GM18502 (cell line): ENCODE results near the gene PLEKHF1.

ENCODE experiments used
- ATAC-seq: cut with Tn5 transposase; IDR thresholded peaks from one replicate; pipeline ENCODE4 v1.9.1; 2021; ENCODE audit warnings: mild to moderate bottlenecking; ENCODE audit not compliant: unreplicated experiment, poor library complexity

PLEKHF1 gene

GRCh38 chr19:29676586-29676985, 11.3 kb downstream of the PLEKHF1 start:
- ATAC-seq, result no peak

- ATAC-seq, result no peak
Measured at GRCh38 chr19:29677001-29677817, 11.9 kb downstream of the PLEKHF1 start.

GRCh38 chr19:29678484-29679106, 13.3 kb downstream of the PLEKHF1 start:
- no peak for ATAC-seq

- ATAC-seq, result no peak
Measured at GRCh38 chr19:29679598-29680210, 14.4 kb downstream of the PLEKHF1 start.

- ATAC-seq, result peak; percentile 79
Measured at GRCh38 chr19:29680447-29680846, 15.2 kb downstream of the PLEKHF1 start.

- ATAC-seq, result peak; percentile 11
Measured at GRCh38 chr19:29680937-29681336, 15.7 kb downstream of the PLEKHF1 start.

GRCh38 chr19:29681422-29682235, 16.4 kb downstream of the PLEKHF1 start:
- no peak for ATAC-seq

GRCh38 chr19:29682236-29682895, 17.1 kb downstream of the PLEKHF1 start:
- no peak for ATAC-seq

- ATAC-seq, result no peak
Measured at GRCh38 chr19:29683009-29683408, 17.7 kb downstream of the PLEKHF1 start.

GRCh38 chr19:29685326-29685725, 20.1 kb downstream of the PLEKHF1 start:
- no peak for ATAC-seq

GRCh38 chr19:29686285-29686805, 21.1 kb downstream of the PLEKHF1 start:
- no peak for ATAC-seq

GRCh38 chr19:29687244-29687896, 22.1 kb downstream of the PLEKHF1 start:
- ATAC-seq, result no peak

- ATAC-seq, result no peak
Measured at GRCh38 chr19:29687897-29688728, 22.9 kb downstream of the PLEKHF1 start.

GRCh38 chr19:29690842-29691241, 25.6 kb downstream of the PLEKHF1 start:
- ATAC-seq, result no peak

- no peak for ATAC-seq
Measured at GRCh38 chr19:29694161-29694560, 28.9 kb downstream of the PLEKHF1 start.

- peak; percentile 88 for ATAC-seq
Measured at GRCh38 chr19:29694669-29695627, 29.7 kb downstream of the PLEKHF1 start.
